Activated T-helper 1 cell treated with anti-CD3 and anti-CD28 coated beads, Interleukin-12 subunit alpha, Interleukin-12 subunit beta, Interleukin-2, Interleukin-4 antibody, amounts not matched to agents 30 ng/mL and 10 ng/mL and 1 ng/mL, durations not matched to agents 14 hours and 24 hours and 36 hours (primary cell): ENCODE results near the gene REG4. TPM values are rescaled to one million over a fixed set of nuclear protein-coding genes. Genes with fewer than 3 reads are reported as not detected.

Experiments
- DNase-seq: peaks from one replicate; pipeline ENCODE4 v3.0.0; 2021; ENCODE audit warnings: low spot score
- H3K27ac Mint-ChIP-seq: one replicate; pipeline ENCODE4 v1.8.0; 2021; ENCODE audit warnings: mild to moderate bottlenecking, mixed read lengths
- H3K27me3 Mint-ChIP-seq: one replicate; pipeline ENCODE4 v1.8.0; 2022; ENCODE audit warnings: mild to moderate bottlenecking, moderate library complexity, mixed read lengths; ENCODE audit not compliant: insufficient read depth
- H3K36me3 Mint-ChIP-seq: one replicate; pipeline ENCODE4 v1.8.0; 2021; ENCODE audit warnings: low read depth, mixed read lengths
- H3K4me1 Mint-ChIP-seq: one replicate; pipeline ENCODE4 v1.8.0; 2021; ENCODE audit warnings: low read depth, mixed read lengths
- H3K4me3 Mint-ChIP-seq: one replicate; pipeline ENCODE4 v1.8.0; 2021; ENCODE audit warnings: mild to moderate bottlenecking, moderate library complexity, mixed read lengths
- H3K9me3 Mint-ChIP-seq: one replicate; pipeline ENCODE4 v1.8.0; 2021; ENCODE audit warnings: mixed read lengths
- intact Hi-C: fragments of 100-400 bp; cut with micrococcal nuclease; formaldehyde crosslinking; loops from one replicate; pipeline ENCODE4 v1.15.1; 2024
- total RNA-seq: library from RNA; stranded (reverse); gene quantifications from 2 replicates; pipeline ENCODE4 v1.2.3, GENCODE V29; 2022

REG4 gene
- total RNA-seq, 1 donor from 2014 or later: 0.34 TPM

GRCh38 chr1:119784191-119784781, 27.0 kb downstream of the REG4 start:
- no peaks in the 10 kb centered on the region for H3K9me3 Mint-ChIP-seq
- DNase-seq: no peak
- H3K36me3 Mint-ChIP-seq: no peaks in the 10 kb centered on the region
- peaks cover 61% of the 10 kb centered on the region for H3K4me1 Mint-ChIP-seq
- peak overlapping the region; percentile 18 for H3K27ac Mint-ChIP-seq
- intact Hi-C loops: loop anchor here (5.0 kb wide), 1 partner anchor 37 kb away; no protein-coding TSS in a partner anchor
- H3K4me3 Mint-ChIP-seq: no peak overlapping the region
- H3K27me3 Mint-ChIP-seq: peaks cover 29% of the 10 kb centered on the region

- intact Hi-C loops: loop anchor here (5.0 kb wide), 1 partner anchor 36 kb away; no protein-coding TSS in a partner anchor
- Mint-ChIP-seq H3K27me3 (peaks cover 29% of the 10 kb centered on the region), H3K9me3 (no peaks in the 10 kb centered on the region), H3K4me1 (peaks cover 61% of the 10 kb centered on the region), H3K36me3 (no peaks in the 10 kb centered on the region), H3K27ac (peak overlapping the region; percentile 64), H3K4me3 (no peak overlapping the region)
- no peak for DNase-seq
Measured at GRCh38 chr1:119783354-119784185, 27.7 kb downstream of the REG4 start.

- Mint-ChIP-seq H3K36me3 (no peaks in the 10 kb centered on the region), H3K27me3 (peaks cover 29% of the 10 kb centered on the region), H3K9me3 (no peaks in the 10 kb centered on the region), H3K4me1 (peaks cover 55% of the 10 kb centered on the region), H3K27ac (peak overlapping the region; percentile 64), H3K4me3 (no peak overlapping the region)
- intact Hi-C loops: loop anchor here (5.0 kb wide), 1 partner anchor 35 kb away; no protein-coding TSS in a partner anchor
- no peak for DNase-seq
Measured at GRCh38 chr1:119782631-119783325, 28.5 kb downstream of the REG4 start.

GRCh38 chr1:119781434-119782210, 29.6 kb downstream of the REG4 start:
- intact Hi-C loops: loop anchor here (5.0 kb wide), 1 partner anchor 34 kb away; no protein-coding TSS in a partner anchor
- Mint-ChIP-seq H3K4me1 (peaks cover 49% of the 10 kb centered on the region), H3K27ac (no peak overlapping the region), H3K4me3 (no peak overlapping the region), H3K9me3 (no peaks in the 10 kb centered on the region), H3K27me3 (peaks cover 29% of the 10 kb centered on the region), H3K36me3 (no peaks in the 10 kb centered on the region)
- no peak for DNase-seq

- peaks cover 34% of the 10 kb centered on the region for H3K27me3 Mint-ChIP-seq
- no peaks in the 10 kb centered on the region for H3K36me3 Mint-ChIP-seq
- H3K4me3 Mint-ChIP-seq: no peak overlapping the region
- no peak for DNase-seq
- H3K27ac Mint-ChIP-seq: no peak overlapping the region
- no peaks in the 10 kb centered on the region for H3K9me3 Mint-ChIP-seq
- intact Hi-C loops: loop anchor here (5.0 kb wide), 1 partner anchor 33 kb away; no protein-coding TSS in a partner anchor
- H3K4me1 Mint-ChIP-seq: peaks cover 32% of the 10 kb centered on the region
Measured at GRCh38 chr1:119779869-119780356, 31.3 kb downstream of the REG4 start.

- Mint-ChIP-seq H3K4me1 (peaks cover 26% of the 10 kb centered on the region), H3K9me3 (no peaks in the 10 kb centered on the region), H3K27ac (no peak overlapping the region), H3K27me3 (peaks cover 34% of the 10 kb centered on the region), H3K36me3 (no peaks in the 10 kb centered on the region), H3K4me3 (no peak overlapping the region)
- DNase-seq: no peak
- intact Hi-C loops: no loop called here
Measured at GRCh38 chr1:119778886-119779560, 32.2 kb downstream of the REG4 start.

GRCh38 chr1:119778359-119778758, 32.9 kb downstream of the REG4 start:
- DNase-seq: no peak
- Mint-ChIP-seq H3K27me3 (peaks cover 32% of the 10 kb centered on the region), H3K4me1 (peaks cover 19% of the 10 kb centered on the region), H3K4me3 (no peak overlapping the region), H3K9me3 (no peaks in the 10 kb centered on the region), H3K36me3 (peaks cover 3% of the 10 kb centered on the region), H3K27ac (no peak overlapping the region)
- intact Hi-C loops: no loop called here

- Mint-ChIP-seq H3K27me3 (peaks cover 18% of the 10 kb centered on the region), H3K36me3 (peaks cover 3% of the 10 kb centered on the region), H3K27ac (no peak overlapping the region), H3K4me3 (no peak overlapping the region), H3K9me3 (no peaks in the 10 kb centered on the region), H3K4me1 (peaks cover 6% of the 10 kb centered on the region)
- intact Hi-C loops: no loop called here
- no peak for DNase-seq
Measured at GRCh38 chr1:119774746-119775490, 36.3 kb downstream of the REG4 start.

GRCh38 chr1:119773711-119774241, 37.5 kb downstream of the REG4 start:
- Mint-ChIP-seq H3K4me1 (no peaks in the 10 kb centered on the region), H3K36me3 (peaks cover 3% of the 10 kb centered on the region), H3K4me3 (no peak overlapping the region), H3K27ac (no peak overlapping the region), H3K27me3 (peaks cover 18% of the 10 kb centered on the region), H3K9me3 (no peaks in the 10 kb centered on the region)
- intact Hi-C loops: no loop called here
- DNase-seq: no peak

GRCh38 chr1:119772298-119772697, 39.0 kb downstream of the REG4 start:
- peaks cover 21% of the 10 kb centered on the region for H3K27me3 Mint-ChIP-seq

GRCh38 chr1:119771770-119772169, 39.5 kb downstream of the REG4 start:
- peaks cover 26% of the 10 kb centered on the region for H3K27me3 Mint-ChIP-seq
- intact Hi-C loops: no loop called here
- H3K4me1 Mint-ChIP-seq: no peaks in the 10 kb centered on the region
- H3K36me3 Mint-ChIP-seq: peaks cover 3% of the 10 kb centered on the region
- H3K4me3 Mint-ChIP-seq: no peak overlapping the region
- no peak for DNase-seq
- H3K27ac Mint-ChIP-seq: no peak overlapping the region
- H3K9me3 Mint-ChIP-seq: no peaks in the 10 kb centered on the region

More at GRCh38 chr1:119772298-119772697, 39.0 kb downstream of the REG4 start:
- H3K36me3 Mint-ChIP-seq: peaks cover 3% of the 10 kb centered on the region
- no peak overlapping the region for H3K4me3 Mint-ChIP-seq
- no peak overlapping the region for H3K27ac Mint-ChIP-seq
- intact Hi-C loops: no loop called here
- no peaks in the 10 kb centered on the region for H3K4me1 Mint-ChIP-seq
- H3K9me3 Mint-ChIP-seq: no peaks in the 10 kb centered on the region
- DNase-seq: no peak
